ENCODE measurements around the gene COL25A1. TPM values are rescaled to one million over a fixed set of nuclear protein-coding genes. Genes with fewer than 3 reads are reported as not detected.

COL25A1 gene
- total RNA-seq, 1 experiment from 2014 or later: 4.2 TPM

- Histone ChIP-seq H3K79me2 (ENCODE audit: insufficient read depth, low read length) (no peaks in the 10 kb centered on the region), H3K79me1 (ENCODE audit: insufficient read depth, low read depth, low read length, poor library complexity, severe bottlenecking) (no peaks in the 10 kb centered on the region), H3K9ac (ENCODE audit: extremely low read depth, insufficient read length, low read length) (no peak overlapping the region), H3T11ph (ENCODE audit: low read length) (no peak overlapping the region), H3K9me3 (ENCODE audit: control insufficient read depth, low read depth, low read length) (no peaks in the 10 kb centered on the region), H3K23me2 (ENCODE audit: insufficient read length, low read depth, low read length, poor library complexity, severe bottlenecking) (no peaks in the 10 kb centered on the region), H3K56ac (ENCODE audit: insufficient read length, low read depth, low read length) (no peak overlapping the region), H3K4me2 (ENCODE audit: insufficient read depth, insufficient read length, low read length) (no peak overlapping the region), H2BK12ac (ENCODE audit: insufficient read length, low read depth, low read length) (no peak overlapping the region), H2AFZ (ENCODE audit: low read length) (no peak overlapping the region), H2BK20ac (ENCODE audit: low read depth, low read length, poor library complexity, severe bottlenecking) (no peak overlapping the region), H4K91ac (ENCODE audit: insufficient read length, low read depth, low read length) (no peak overlapping the region), H4K5ac (ENCODE audit: insufficient read length, low read depth, low read length) (no peak overlapping the region), H2BK5ac (ENCODE audit: insufficient read length, low read length) (no peak overlapping the region), H3K4me1 (ENCODE audit: insufficient read depth, low read length) (no peaks in the 10 kb centered on the region), H4K8ac (replicated peaks; ENCODE audit: insufficient read length, low read depth, low read length) (no peak overlapping the region), H3K4ac (ENCODE audit: low read depth, low read length) (no peak overlapping the region), H2BK120ac (ENCODE audit: low read depth, low read length, poor library complexity, severe bottlenecking) (no peak overlapping the region), H3K27ac (ENCODE audit: insufficient read length, low read depth, low read length) (no peak overlapping the region), H2BK15ac (ENCODE audit: low read depth, low read length) (no peak overlapping the region), H4K20me1 (ENCODE audit: control insufficient read depth, insufficient read depth, insufficient read length) (no peaks in the 10 kb centered on the region), H3K23ac (ENCODE audit: insufficient read length, low read depth, low read length) (no peak overlapping the region), H3K18ac (ENCODE audit: insufficient read length, low read depth, low read length) (no peak overlapping the region), H3K14ac (ENCODE audit: insufficient read depth, low read length) (no peak overlapping the region), H3K27me3 (ENCODE audit: insufficient read depth, low read length) (no peaks in the 10 kb centered on the region), H2AK5ac (ENCODE audit: insufficient read length, low read length) (no peak overlapping the region)
- Mint-ChIP-seq H3K9me3 (peaks cover 4 to 5% of the 10 kb centered on the region in 2 experiments; a peak in 3 of 5 replicates), H3K27me3 (ENCODE audit: low read depth) (no peaks in the 10 kb centered on the region; the same call in 1 of the 2 replicates), H3K4me3 (no peak overlapping the region), H3K4me1 (peaks cover 6% of the 10 kb centered on the region in 2 experiments; a peak in 2 of 4 replicates), H3K36me3 (ENCODE audit: insufficient read depth in 1 of 3, low read depth in 3 of 3) (peaks cover 3 to 15% (median 4%) of the 10 kb centered on the region in 3 experiments; a peak in 5 of 7 replicates), H3K27ac (no peak overlapping the region)
- no peak for TF ChIP-seq CTCF (conservative IDR thresholded peaks at IDR 0.05)
- WGBS (ENCODE audit: extremely low coverage, insufficient read length, low lambda C conversion rate): no CpG with 5 or more reads among the region's 5 CpGs
- DNase-seq: no peak
These were observed 310.7 kb downstream of the COL25A1 start for GRCh38 chr4:108991551-108992328.
